H1 (cell line): Measurements from ENCODE around the gene USP26. TPM values are rescaled to one million over a fixed set of nuclear protein-coding genes. Genes with fewer than 3 reads are reported as not detected.
"Not testable (repeated sequence)": the region's sequence is repeated elsewhere in the genome, so short reads cannot be mapped to it uniquely, and the experiment has no call there.

ENCODE experiments used
- CTCF ChIA-PET: fragments of 300-600 bp; sonication (Branson Sonifier 250); formaldehyde crosslinking; loops from one replicate; lab custom pipeline; 2021; ENCODE audit not compliant: partially characterized antibody; lab: Charles Lee
- POLR2A ChIA-PET: fragments of 300-600 bp; sonication (Branson Sonifier 250); formaldehyde crosslinking; loops from one replicate; lab custom pipeline; 2021; ENCODE audit warnings: inconsistent platforms; ENCODE audit not compliant: partially characterized antibody; lab: Charles Lee
- DNase-seq, 2 experiments: peaks; one replicate each; pipeline versions ENCODE4 v3.0.0 to v3.0.0-alpha.2; 2010 to 2022; ENCODE audit warnings: low spot score in 2 of 2, low read depth in 1 of 2, mixed read lengths in 1 of 2
- FAIRE-seq: peaks from 2 replicates; lab custom pipeline; 2011; peaks lifted over from hg19 to GRCh38; lab: Jason Lieb, UNC
- H2AFZ ChIP-seq: 2 replicates; pipeline ENCODE4 v1.8.1; 2012; ENCODE audit warnings: low read length, inconsistent platforms
- H2AK5ac ChIP-seq: 2 replicates; pipeline ENCODE4 v1.6.1; 2013; ENCODE audit warnings: low read depth, low read length
- H2BK120ac ChIP-seq: replicated peaks from 2 replicates; pipeline ENCODE3; 2013; ENCODE audit warnings: low read depth, low read length, inconsistent platforms
- H2BK12ac ChIP-seq: 2 replicates; pipeline ENCODE4 v1.6.1; 2013; ENCODE audit warnings: low read depth, low read length
- H2BK15ac ChIP-seq: 2 replicates; pipeline ENCODE4 v1.6.1; 2013; ENCODE audit warnings: low read length
- H2BK20ac ChIP-seq: 2 replicates; pipeline ENCODE4 v1.6.1; 2013; ENCODE audit warnings: low read length
- H2BK5ac ChIP-seq: 2 replicates; pipeline ENCODE4 v1.6.1; 2013; ENCODE audit warnings: low read depth, low read length
- H3K14ac ChIP-seq: 2 replicates; pipeline ENCODE4 v1.6.1; 2013; ENCODE audit warnings: inconsistent platforms; ENCODE audit not compliant: insufficient read length
- H3K18ac ChIP-seq: 2 replicates; pipeline ENCODE4 v1.6.1; 2013; ENCODE audit warnings: low read length; ENCODE audit errors: extremely low read depth
- H3K23ac ChIP-seq: 2 replicates; pipeline ENCODE4 v1.6.1; 2013; ENCODE audit warnings: inconsistent platforms; ENCODE audit not compliant: insufficient read length
- H3K23me2 ChIP-seq: 2 replicates; pipeline ENCODE4 v1.6.1; 2013; ENCODE audit warnings: low read depth, low read length
- H3K27ac ChIP-seq: 2 replicates; pipeline ENCODE4 v1.6.1; 2011; ENCODE audit warnings: low read depth, low read length, inconsistent platforms
- H3K27me3 ChIP-seq, 4 experiments: replicated peaks in 1 of 4; 1 replicate in 1 of 4; 2 replicates in 3 of 4; pipeline versions ENCODE4 v1.6.1 to v1.8.1; 2011 to 2013; ENCODE audit warnings: low read length in 3 of 4, mild to moderate bottlenecking in 3 of 4, inconsistent platforms in 2 of 4, mixed read lengths in 2 of 4, moderate library complexity in 1 of 4; ENCODE audit not compliant: control insufficient read depth in 3 of 4, insufficient read depth in 3 of 4; ENCODE audit errors: extremely low read depth in 1 of 4
- H3K36me3 ChIP-seq, 4 experiments: 2 replicates each; pipeline versions ENCODE4 v1.6.1 to v1.8.1; 2011 to 2013; ENCODE audit warnings: mild to moderate bottlenecking in 4 of 4, low read length in 3 of 4, moderate library complexity in 2 of 4, control low read depth in 1 of 4, inconsistent platforms in 1 of 4; ENCODE audit not compliant: insufficient read depth in 4 of 4, control insufficient read depth in 2 of 4
- H3K4ac ChIP-seq: replicated peaks from 2 replicates; pipeline ENCODE3; 2013; ENCODE audit warnings: low read length, low read depth, mixed read lengths, inconsistent platforms; ENCODE audit not compliant: insufficient read length
- H3K4me1 ChIP-seq, 4 experiments: replicated peaks in 1 of 4; 1 replicate in 1 of 4; 2 replicates in 3 of 4; pipeline versions ENCODE4 v1.6.1 to v1.8.1; 2011 to 2013; ENCODE audit warnings: low read length in 3 of 4, inconsistent platforms in 2 of 4, mixed read lengths in 1 of 4; ENCODE audit not compliant: insufficient read depth in 4 of 4, control insufficient read depth in 3 of 4
- H3K4me2 ChIP-seq, 2 experiments: 2 replicates each; pipeline versions ENCODE4 v1.6.1 to v1.8.1; 2011 to 2013; ENCODE audit warnings: low read depth in 2 of 2, low read length in 2 of 2, control low read depth in 1 of 2, inconsistent platforms in 1 of 2, mild to moderate bottlenecking in 1 of 2; ENCODE audit not compliant: insufficient read depth in 1 of 2
- H3K4me3 ChIP-seq, 4 experiments: fragments of 200-600, 300-600 bp in 1 of 4; sonication (generic), shearing (Covaris generic), sonication (Bioruptor Twin) in 1 of 4; 2 replicates each; pipeline versions ENCODE4 v1.5.1 to v1.8.1; 2011 to 2016; ENCODE audit warnings: low read length in 4 of 4, low read depth in 3 of 4, control low read depth in 2 of 4, inconsistent platforms in 2 of 4, mild to moderate bottlenecking in 2 of 4, mixed read lengths in 1 of 4, moderate library complexity in 1 of 4; ENCODE audit not compliant: insufficient read depth in 2 of 4; ENCODE audit errors: extremely low read depth in 1 of 4
- H3K56ac ChIP-seq: replicated peaks from 2 replicates; pipeline ENCODE3; 2013; ENCODE audit warnings: low read depth, mild to moderate bottlenecking, mixed read lengths, low read length, inconsistent platforms; ENCODE audit not compliant: insufficient read length
- H3K79me1 ChIP-seq: 2 replicates; pipeline ENCODE4 v1.6.1; 2013; ENCODE audit warnings: low read depth, low read length, control low read depth
- H3K79me2 ChIP-seq, 2 experiments: 2 replicates each; pipeline versions ENCODE4 v1.6.1 to v1.8.1; 2012 to 2013; ENCODE audit warnings: low read length in 2 of 2, mild to moderate bottlenecking in 2 of 2, inconsistent platforms in 1 of 2; ENCODE audit not compliant: insufficient read depth in 2 of 2, control insufficient read depth in 1 of 2
- H3K9ac ChIP-seq, 4 experiments: replicated peaks in 1 of 4; 1 replicate in 1 of 4; 2 replicates in 3 of 4; pipeline versions ENCODE4 v1.6.1 to v1.8.1; 2011 to 2013; ENCODE audit warnings: low read depth in 3 of 4, low read length in 3 of 4, control low read depth in 2 of 4, mild to moderate bottlenecking in 2 of 4, moderate library complexity in 2 of 4, inconsistent platforms in 1 of 4; ENCODE audit errors: extremely low read depth in 1 of 4
- H3K9me3 ChIP-seq, 2 experiments: 2 replicates each; pipeline versions ENCODE4 v1.6.1 to v1.8.1; 2012 to 2013; ENCODE audit warnings: mild to moderate bottlenecking in 2 of 2, moderate library complexity in 2 of 2, control low read depth in 1 of 2, inconsistent platforms in 1 of 2, low read depth in 1 of 2, low read length in 1 of 2, mixed read lengths in 1 of 2; ENCODE audit not compliant: insufficient read depth in 2 of 2
- H4K20me1 ChIP-seq, 2 experiments: replicated peaks in 1 of 2; 2 replicates each; pipeline versions ENCODE3 to v1.8.1; 2011 to 2013; ENCODE audit warnings: inconsistent platforms in 2 of 2, low read length in 2 of 2, mild to moderate bottlenecking in 1 of 2; ENCODE audit not compliant: insufficient read depth in 2 of 2, control insufficient read depth in 1 of 2
- H4K5ac ChIP-seq: 2 replicates; pipeline ENCODE4 v1.6.1; 2013; ENCODE audit warnings: low read length, low read depth, mixed read lengths, inconsistent platforms; ENCODE audit not compliant: insufficient read length
- H4K8ac ChIP-seq: 2 replicates; pipeline ENCODE4 v1.8.0; 2013; ENCODE audit warnings: mild to moderate bottlenecking, moderate library complexity, low read length, inconsistent platforms; ENCODE audit not compliant: insufficient read depth; ENCODE audit errors: extremely low read depth
- H4K91ac ChIP-seq: replicated peaks from 2 replicates; pipeline ENCODE3; 2013; ENCODE audit warnings: low read length, mixed read lengths, inconsistent platforms; ENCODE audit not compliant: insufficient read length
- WGBS, 2 experiments: shearing (Covaris generic) in 1 of 2; methylation state at CpG; one replicate each; pipeline versions ENCODE4 v1.1.6 to v1.1.7; 2013 to 2015; ENCODE audit warnings: low lambda C conversion rate in 2 of 2, mixed read lengths in 2 of 2, inconsistent platforms in 1 of 2, low coverage in 1 of 2, missing lambda C conversion rate in 1 of 2; ENCODE audit not compliant: insufficient replicate concordance in 2 of 2, insufficient coverage in 1 of 2, insufficient read length in 1 of 2; ENCODE audit errors: extremely low coverage in 1 of 2, missing lambda C conversion rate in 1 of 2; 5-methylcytosine and 5-hydroxymethylcytosine counted together
- polyA plus RNA-seq, 7 experiments: library from polyadenylated mRNA; depleted of rRNA in 3 of 7; stranded (reverse) in 5 of 7; unstranded in 2 of 7; fragments of >200 nt in 5 of 7; fragments of 200-250 nt in 2 of 7; gene quantifications; 1 replicate in 5 of 7; 2 replicates in 1 of 7; 4 replicates in 1 of 7; pipeline versions ENCODE4 v1.2.1 to v1.2.3, GENCODE V29; 2011 to 2013; ENCODE audit warnings: missing spikeins in 2 of 7, mixed read lengths in 2 of 7
- total RNA-seq: library from RNA; stranded (reverse); fragmentation: NEBNext Ultra II Directional; extraction: Animal tissue kit (Norgen Biotek cat#: 25700); gene quantifications from 2 replicates; pipeline ENCODE4 v1.2.1, GENCODE V29; 2021

USP26 gene
- total and polyA plus RNA-seq, 2 of the 8 experiments (the other 6 are each of a cell fraction or from before 2014, with no cell fraction given) = not detected

GRCh38 chrX:133085056-133085455 lies 11.9 kb downstream of the USP26 start:
- H3K36me3 ChIP-seq, FAIRE-seq: not testable (repeated sequence)

More at GRCh38 chrX:133085056-133085455, 11.9 kb downstream of the USP26 start:
- H3K27me3 ChIP-seq, H3K4me1 ChIP-seq, H2AFZ ChIP-seq, H4K8ac ChIP-seq, H4K5ac ChIP-seq, H3K23ac ChIP-seq, H3K9me3 ChIP-seq, H2BK20ac ChIP-seq, H2AK5ac ChIP-seq, H2BK12ac ChIP-seq, H3K56ac ChIP-seq, H3K9ac ChIP-seq, H2BK120ac ChIP-seq, POLR2A ChIA-PET, H3K79me1 ChIP-seq, H2BK15ac ChIP-seq, H3K23me2 ChIP-seq, H2BK5ac ChIP-seq, H4K91ac ChIP-seq, H3K79me2 ChIP-seq, CTCF ChIA-PET, DNase-seq, H3K4me2 ChIP-seq, H3K18ac ChIP-seq, H3K27ac ChIP-seq, H3K4ac ChIP-seq, H4K20me1 ChIP-seq, H3K14ac ChIP-seq, H3K4me3 ChIP-seq: not testable (repeated sequence)
- 92% methylated on average over 3 of the region's 4 CpGs; no CpG with 5 or more reads in 1 of the 2 experiments for WGBS, 2 experiments
